GM19324 (cell line): ENCODE results near the gene MFSD1.
"Not testable (repeated sequence)": the region's sequence is repeated elsewhere in the genome, so short reads cannot be mapped to it uniquely, and the experiment has no call there.

Experiments
- ATAC-seq: cut with Tn5 transposase; IDR thresholded peaks from one replicate; pipeline ENCODE4 v1.9.1; 2021; ENCODE audit warnings: mild to moderate bottlenecking, moderate library complexity; ENCODE audit not compliant: unreplicated experiment, low FRiP score

Gene MFSD1

DNA sequence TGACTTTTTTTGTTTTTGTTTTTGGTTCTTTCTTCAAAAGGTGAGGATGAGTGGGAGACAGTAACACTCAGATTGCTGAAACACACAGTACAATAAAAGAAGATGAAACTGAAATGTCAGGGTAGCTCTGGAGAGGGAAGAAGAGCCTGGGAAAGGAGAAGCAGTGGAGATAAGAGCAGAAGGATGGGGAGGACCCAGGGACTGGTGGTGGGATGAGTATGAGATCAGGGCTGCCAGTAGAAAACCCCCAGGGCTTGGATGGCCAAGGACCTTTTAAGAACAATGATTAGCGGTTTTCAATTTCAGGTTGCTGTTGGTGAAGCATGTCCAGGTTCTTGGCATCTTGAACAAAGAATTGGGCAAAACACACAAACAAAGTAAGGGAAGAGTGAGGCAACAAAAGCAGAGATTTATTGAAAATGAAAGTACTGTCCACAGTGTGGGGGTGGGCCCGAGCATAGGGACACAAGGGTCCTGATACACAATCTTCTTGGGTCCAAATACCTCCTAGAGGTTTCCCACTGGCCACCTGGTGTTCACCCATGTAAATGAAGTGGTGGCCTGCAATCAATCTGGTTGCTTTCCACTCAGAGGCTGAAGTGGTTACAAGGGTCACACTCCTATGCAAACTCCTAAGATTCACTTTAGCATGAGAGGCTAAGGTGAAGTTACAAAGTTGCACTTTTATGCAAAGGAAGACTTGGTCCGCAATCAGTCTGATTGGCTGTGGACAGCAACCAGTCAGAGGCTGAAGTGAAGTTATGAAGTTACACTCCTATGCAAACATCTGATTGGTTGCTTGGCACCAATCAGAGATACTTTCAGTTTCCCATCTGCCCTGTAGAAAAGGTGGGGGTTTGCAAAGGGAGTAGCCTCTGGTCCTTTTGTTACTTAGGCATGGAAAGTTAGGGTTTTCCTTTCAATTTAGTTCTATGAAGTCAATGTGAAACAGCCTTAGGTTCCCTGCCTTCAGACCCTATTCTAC is 26.1 kb upstream of the MFSD1 start:
- no peak for ATAC-seq

DNA sequence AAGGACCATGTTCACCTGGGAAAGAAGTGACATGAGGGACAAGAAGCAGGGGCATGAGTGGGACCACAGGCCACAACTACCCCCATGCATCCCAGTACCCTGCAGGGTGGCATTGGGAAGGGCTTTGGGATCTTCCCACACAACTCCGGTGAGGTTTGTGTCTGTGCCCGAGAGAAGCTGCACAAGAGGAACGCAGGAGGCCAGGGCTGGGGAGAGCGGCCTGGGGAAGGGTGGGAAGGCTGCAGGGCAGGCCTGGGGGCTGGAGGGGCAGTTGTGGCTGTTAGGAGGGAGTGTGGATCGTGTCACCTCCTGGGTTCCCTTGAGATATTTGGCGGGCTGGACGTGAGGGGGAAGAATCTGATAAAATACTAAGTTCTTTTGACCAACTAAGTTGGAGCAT is 25.3 kb upstream of the MFSD1 start:
- no peak for ATAC-seq

- ATAC-seq: no peak
Measured at GRCh38 chr3:158777161-158777873, 24.5 kb upstream of the MFSD1 start.

GRCh38 chr3:158780766-158781165 is 21.1 kb upstream of the MFSD1 start:
- ATAC-seq: no peak

- no peak for ATAC-seq
Measured at GRCh38 chr3:158781191-158781590, 20.7 kb upstream of the MFSD1 start.

DNA sequence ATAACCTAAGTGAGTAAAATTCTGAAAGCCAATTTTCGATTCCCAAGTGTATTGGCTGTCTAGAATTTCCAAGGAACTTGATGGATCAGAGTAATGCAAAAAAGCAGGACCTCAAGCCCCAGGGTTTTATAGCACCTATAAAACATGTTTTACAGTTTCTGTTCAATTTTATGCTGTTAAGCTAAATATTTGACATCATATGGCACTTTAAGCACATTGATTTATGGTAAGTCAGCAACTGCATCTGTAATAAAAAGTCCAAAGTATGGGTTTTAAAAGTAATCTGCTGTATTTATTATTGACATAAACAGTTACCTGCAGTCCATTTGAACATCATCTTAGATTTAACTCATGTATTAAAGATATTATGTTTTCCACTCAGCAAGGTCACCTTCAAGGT is 20.0 kb upstream of the MFSD1 start:
- no peak for ATAC-seq

DNA sequence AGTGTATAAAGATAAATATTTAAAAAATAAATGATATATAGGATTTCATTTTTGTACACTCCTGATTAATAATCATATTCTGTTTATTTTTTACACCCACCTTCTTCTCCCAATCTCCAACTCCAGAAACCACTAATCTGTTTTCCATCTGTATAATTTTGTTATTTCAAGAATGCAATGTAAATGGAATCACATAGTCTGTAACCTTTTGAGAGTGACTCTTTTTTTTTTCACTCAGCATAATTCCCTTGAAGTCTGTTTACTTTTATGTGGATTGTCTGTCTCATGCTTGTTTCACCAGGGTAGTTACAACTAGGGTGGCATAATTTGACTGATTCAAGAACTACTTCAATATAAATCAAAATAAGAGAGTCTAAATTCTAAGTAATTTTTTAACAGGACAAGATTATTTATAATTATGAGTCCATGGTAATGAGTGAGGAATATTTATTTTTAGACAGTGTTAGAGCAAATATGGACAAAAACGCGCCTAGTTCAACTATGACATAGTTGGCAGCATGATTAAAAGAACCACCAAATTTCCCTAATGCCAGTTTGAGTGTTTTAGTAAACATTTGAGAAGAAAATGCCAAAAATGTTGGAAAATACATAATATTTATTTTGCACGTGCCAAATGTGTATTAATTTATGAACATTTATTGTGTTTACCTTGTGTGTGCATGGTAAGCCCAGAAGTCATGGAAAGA is 19.4 kb upstream of the MFSD1 start:
- ATAC-seq: no peak

GRCh38 chr3:158783051-158783450 is 18.8 kb upstream of the MFSD1 start:
- ATAC-seq: no peak

GRCh38 chr3:158785972-158786371 is 15.9 kb upstream of the MFSD1 start:
- no peak for ATAC-seq

- no peak for ATAC-seq
Measured at GRCh38 chr3:158788446-158788845, 13.4 kb upstream of the MFSD1 start.

GRCh38 chr3:158789592-158789991 is 12.3 kb upstream of the MFSD1 start:
- ATAC-seq: no peak

DNA sequence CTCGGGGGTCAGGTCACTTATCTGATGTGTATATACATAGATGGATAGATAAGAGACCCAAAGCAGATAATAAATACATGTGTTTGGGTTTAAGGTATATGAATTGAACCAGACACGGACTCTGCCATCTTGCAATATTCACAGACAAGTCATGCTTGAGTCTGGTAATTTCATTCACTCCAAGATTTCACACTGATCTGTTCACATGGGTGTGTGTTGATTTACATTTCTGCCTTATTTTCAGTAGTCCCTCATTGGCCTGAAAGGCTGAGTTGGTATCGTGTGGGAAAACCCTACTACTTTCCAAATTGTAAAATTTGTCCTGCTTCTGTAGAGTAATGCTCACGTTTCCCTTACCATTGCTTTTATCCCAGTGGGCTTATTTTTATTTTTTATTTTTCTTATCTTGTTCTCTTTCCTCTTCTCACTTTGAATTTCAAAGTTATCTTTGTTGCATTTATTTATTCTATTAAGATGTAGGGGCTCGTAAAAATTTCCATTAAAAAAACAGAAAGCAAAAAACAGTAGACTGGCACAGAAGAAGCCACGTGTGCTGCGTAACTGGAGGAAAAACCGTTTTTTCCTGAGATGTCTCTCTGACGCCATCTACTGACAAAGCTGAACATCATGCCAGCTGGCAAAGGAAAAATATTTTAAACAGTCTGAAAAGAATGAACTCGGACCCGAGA is 10.8 kb upstream of the MFSD1 start:
- peak; percentile 63 for ATAC-seq

DNA sequence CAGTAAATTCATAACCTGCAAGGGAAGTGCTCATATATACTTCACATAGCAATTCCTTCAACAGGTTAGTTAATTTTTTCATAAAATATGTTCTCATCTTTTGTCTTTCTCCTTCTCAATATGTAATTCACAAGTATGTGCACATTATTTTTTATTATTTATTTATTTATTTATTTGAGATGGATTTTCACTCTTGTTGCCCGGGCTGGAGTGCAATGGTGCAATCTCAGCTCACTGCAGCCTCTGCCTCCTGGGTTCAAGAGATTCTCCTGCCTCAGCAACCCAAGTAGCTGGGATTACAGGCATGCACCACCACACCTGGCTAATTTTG is 10.3 kb upstream of the MFSD1 start:
- not testable (repeated sequence) for ATAC-seq

- ATAC-seq: no peak
Measured at GRCh38 chr3:158792709-158793108, 9.1 kb upstream of the MFSD1 start.

- ATAC-seq: no peak
Measured at GRCh38 chr3:158794206-158794605, 7.6 kb upstream of the MFSD1 start.

- ATAC-seq: no peak
Measured at GRCh38 chr3:158794936-158795518, 6.8 kb upstream of the MFSD1 start.

DNA sequence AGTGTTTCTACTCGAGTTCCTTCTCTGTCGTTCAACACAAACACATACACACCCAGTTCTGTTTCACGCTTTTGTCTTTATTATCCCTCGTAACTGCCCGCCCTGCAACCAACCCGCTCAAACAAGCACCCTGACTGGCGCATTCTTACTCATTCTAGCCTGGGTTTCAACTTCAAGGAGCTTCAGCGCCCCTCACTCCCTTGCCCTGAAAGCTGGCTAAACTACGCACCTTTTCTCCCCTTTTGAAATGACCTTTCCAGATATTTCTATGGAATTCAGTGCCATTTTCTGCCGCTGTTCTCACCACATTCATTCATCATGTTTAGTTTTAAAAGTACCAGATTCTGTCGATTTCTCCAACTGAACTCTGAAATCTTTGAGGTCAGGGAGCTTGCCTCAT is 653 bp upstream of the MFSD1 start:
- no peak for ATAC-seq

DNA sequence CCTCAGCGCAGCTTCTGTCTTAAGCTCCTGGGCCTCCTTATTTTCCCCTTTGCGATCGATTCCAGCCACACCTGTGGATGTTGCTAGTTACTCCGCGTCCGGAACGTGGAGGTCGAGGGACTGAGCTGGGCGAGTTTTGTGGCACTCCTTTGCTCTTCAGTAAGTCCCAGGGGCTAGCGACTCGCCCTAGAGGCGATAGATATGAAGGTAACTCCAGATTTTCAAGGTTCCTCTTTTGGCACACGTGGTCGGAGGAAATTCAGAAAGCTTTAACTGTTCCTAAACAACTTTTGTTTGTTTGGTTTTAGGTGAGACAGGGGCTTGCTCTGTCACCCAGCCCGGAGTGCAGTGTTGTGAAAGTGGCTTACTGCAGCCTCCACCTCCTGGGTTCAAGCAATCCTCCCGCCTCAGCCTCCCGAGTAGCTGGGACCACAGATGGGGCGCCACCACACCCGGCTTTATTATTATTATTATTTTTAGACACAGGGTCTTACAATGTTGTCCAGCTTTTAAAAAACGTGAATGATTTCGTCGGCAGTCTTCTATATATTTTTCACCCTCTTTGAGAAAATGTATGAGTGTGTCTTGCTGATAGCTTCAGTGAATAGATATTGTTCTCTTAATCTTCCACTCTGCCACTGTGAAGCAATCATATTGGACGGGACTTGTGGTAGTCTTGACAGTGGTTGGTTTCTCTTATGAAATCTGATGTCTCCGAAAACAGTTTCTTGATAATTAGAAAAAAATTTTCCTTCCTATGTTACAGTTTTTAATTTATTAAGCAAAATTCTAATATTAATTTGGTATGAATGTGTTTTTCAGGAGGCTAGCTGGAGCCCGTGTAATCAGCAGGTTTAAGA is 785 bp downstream of the MFSD1 start:
- peak; percentile 25 for ATAC-seq

DNA sequence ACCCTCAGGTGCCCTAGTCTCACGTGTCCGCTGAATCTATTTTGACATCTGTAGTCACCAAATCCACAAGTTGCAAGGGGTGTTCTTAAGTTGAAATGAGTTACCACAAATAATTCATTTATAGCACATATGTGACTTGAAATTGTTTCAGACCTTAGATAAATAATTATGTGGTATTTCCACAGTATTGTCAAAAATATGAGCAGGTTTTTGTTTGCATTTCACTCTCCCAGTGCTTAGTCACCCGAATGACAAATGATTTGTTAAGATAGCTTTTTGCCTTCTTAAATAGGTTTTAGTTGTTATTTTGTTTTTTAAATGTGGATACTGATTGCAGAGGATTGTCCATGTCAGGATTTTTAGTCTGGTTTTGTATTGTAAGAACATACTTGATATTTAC is 2.6 kb downstream of the MFSD1 start:
- ATAC-seq: no peak
